Brain microvascular endothelial cell (primary cell): ENCODE data around the gene BEAN1.

ENCODE experiments used
- DNase-seq: peaks from one replicate; pipeline ENCODE4 v3.0.0-alpha.2; 2020
- H3K27ac ChIP-seq: fragments of 250-450 bp; sonication (Bioruptor Pico); 2 replicates; pipeline ENCODE4 v1.5.1; 2020; ENCODE audit warnings: mild to moderate bottlenecking, moderate library complexity
- H3K27me3 ChIP-seq: fragments of 250-450 bp; sonication (Bioruptor Pico); replicated peaks from 2 replicates; pipeline ENCODE4 v1.5.1; 2020; ENCODE audit warnings: mild to moderate bottlenecking
- H3K36me3 ChIP-seq: fragments of 250-450 bp; sonication (Bioruptor Pico); replicated peaks from 2 replicates; pipeline ENCODE4 v1.5.1; 2020; ENCODE audit warnings: mild to moderate bottlenecking
- H3K4me3 ChIP-seq: 2 replicates; pipeline ENCODE4 v1.5.1; 2011; ENCODE audit warnings: low read depth, mild to moderate bottlenecking, control low read depth, low read length, moderate library complexity
- in situ Hi-C: cut with HindIII; loops from 2 replicates; pipeline ENCODE4 v1.10.0; 2017; ENCODE audit warnings: low sequenced_read_pairs, low pct_ligation_motif_present
- TF ChIP-seq, protein P1 (sequence below): IDR thresholded peaks from 2 replicates; pipeline ENCODE4 v1.5.1; 2011; ENCODE audit warnings: low read depth, mild to moderate bottlenecking, moderate library complexity, low read length, control low read depth, inconsistent platforms; ENCODE audit errors: missing control alignments

The BEAN1 gene

DNA sequence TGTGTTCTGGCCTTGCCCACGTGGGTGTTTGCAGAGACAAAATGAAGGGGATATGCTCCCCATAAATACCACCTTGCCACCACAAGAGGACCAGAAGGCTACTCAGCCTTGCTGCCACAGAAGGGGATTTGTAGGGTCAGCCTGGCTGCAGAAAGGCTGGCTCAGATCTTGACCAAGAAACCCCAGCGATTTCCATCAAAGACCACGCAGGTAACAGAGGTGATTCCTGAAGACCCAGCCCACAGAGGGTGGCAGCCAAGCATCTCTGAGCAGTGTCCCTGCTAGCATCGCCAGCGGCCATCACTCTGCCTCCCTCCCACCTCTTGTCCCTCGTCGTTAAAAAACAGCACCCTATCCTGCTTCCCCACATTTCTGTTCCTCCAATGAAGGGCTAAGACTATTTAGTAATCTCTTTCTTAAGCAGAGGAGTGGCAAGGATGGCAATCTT is 54.9 kb downstream of the BEAN1 start:
- no peaks in the 10 kb centered on the region for H3K36me3 ChIP-seq
- TF ChIP-seq, protein P1, sequence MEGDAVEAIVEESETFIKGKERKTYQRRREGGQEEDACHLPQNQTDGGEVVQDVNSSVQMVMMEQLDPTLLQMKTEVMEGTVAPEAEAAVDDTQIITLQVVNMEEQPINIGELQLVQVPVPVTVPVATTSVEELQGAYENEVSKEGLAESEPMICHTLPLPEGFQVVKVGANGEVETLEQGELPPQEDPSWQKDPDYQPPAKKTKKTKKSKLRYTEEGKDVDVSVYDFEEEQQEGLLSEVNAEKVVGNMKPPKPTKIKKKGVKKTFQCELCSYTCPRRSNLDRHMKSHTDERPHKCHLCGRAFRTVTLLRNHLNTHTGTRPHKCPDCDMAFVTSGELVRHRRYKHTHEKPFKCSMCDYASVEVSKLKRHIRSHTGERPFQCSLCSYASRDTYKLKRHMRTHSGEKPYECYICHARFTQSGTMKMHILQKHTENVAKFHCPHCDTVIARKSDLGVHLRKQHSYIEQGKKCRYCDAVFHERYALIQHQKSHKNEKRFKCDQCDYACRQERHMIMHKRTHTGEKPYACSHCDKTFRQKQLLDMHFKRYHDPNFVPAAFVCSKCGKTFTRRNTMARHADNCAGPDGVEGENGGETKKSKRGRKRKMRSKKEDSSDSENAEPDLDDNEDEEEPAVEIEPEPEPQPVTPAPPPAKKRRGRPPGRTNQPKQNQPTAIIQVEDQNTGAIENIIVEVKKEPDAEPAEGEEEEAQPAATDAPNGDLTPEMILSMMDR = no peak
- no peak for DNase-seq
- no peak overlapping the region for H3K27ac ChIP-seq
- no peak overlapping the region for H3K4me3 ChIP-seq
- no peaks in the 10 kb centered on the region for H3K27me3 ChIP-seq
- in situ Hi-C loops = no loop called here

DNA sequence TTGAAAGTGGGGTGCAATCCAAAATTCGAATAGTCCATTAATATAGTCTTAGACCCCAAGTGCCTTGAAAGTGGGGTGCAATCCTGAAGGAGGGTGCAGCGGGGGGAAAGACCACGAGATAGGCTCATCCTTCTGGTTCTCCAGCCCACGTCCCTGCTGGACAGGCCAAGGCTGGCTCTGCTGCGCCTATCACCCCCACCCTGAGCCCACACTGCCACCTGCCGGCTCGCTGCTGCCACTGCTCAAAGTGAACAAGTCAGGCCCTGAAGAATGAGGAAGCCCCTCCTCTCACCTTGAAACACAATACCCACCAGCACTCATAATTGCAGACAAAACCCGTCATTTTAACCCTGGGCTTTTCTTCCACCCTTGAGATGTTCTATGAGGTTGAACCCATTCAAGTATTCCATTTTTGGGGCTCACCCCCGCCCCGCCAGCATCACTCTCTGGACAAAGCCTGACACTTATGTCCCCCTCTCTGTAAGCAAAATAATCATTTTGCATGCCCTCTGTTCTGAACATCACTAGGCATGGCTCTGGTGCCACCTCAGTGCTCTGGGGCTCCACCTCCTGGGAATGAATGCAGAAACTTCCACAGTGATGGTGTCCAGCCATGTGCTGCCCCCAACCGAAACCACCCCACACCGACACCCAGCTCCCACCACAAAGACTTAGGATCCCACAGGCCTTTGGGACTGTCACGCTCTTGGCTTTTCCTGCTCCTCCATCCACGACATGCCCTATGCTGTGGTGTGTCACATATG is 56.8 kb downstream of the BEAN1 start:
- TF ChIP-seq, protein P1 = peak; percentile 99
- H3K27me3 ChIP-seq = no peaks in the 10 kb centered on the region
- in situ Hi-C loops = no loop called here
- DNase-seq = peak; percentile 53
- no peaks in the 10 kb centered on the region for H3K36me3 ChIP-seq
- no peak overlapping the region for H3K4me3 ChIP-seq
- no peak overlapping the region for H3K27ac ChIP-seq

DNA sequence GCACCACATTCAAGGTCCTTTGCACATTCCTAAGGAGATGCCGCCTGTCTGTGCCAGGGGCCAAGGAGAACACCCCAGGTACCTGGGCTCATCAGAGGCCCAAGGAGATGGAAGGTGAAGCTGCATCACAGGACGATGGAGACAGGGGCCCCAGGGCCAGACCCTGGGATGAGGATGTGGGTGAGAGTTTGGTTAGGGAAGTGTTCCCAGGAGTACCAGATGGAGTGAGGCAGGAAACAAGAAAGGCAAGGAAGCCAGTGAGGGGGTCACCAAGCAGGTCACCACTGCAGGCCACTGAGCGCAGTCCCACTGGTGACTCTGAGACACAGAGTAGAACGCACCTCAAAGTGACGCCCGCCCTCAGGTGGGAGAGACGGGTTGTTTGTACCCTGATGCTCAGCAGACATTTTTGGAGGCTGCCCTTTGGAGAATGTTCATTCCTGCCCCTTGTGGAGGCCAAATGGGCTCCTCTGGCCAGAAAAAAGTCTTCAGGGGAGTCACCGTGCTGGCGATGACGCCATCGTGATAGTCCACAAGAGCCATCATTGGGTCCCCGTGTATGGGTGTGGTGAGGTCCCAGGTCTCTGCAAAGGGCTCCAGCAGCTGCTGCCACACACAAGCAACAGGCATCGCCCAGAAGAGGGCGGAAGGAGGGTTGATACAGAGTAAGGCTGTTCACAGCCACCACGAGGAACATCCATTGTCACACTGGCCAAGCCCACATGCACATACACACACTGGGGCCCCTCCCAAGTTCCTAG is 57.5 kb downstream of the BEAN1 start:
- DNase-seq = no peak
- Histone ChIP-seq H3K27ac (no peak overlapping the region), H3K27me3 (no peaks in the 10 kb centered on the region), H3K4me3 (no peak overlapping the region), H3K36me3 (no peaks in the 10 kb centered on the region)
- in situ Hi-C loops = no loop called here
- TF ChIP-seq, protein P1 = no peak

DNA sequence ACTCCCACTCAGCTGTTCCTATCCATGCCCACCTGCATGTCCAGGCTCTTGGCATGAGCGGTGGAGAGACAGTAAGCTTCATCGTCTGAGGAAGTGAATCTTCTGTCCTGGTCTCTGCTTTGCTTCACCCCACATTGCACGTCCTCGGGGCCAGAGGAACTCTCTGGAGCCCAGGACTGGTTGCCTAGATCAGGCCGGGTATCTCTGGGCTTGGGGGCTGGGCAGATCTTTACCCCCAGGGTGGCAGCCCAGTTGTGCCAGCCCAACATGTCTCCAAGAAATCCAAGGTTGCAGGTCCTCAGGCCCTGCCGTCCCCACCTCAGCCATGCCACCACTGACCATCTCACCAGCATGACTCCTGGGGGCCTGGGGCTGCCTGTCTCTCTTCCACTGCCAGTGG is 58.3 kb downstream of the BEAN1 start:
- in situ Hi-C loops = no loop called here
- DNase-seq = no peak
- Histone ChIP-seq H3K27ac (no peak overlapping the region), H3K36me3 (no peaks in the 10 kb centered on the region), H3K27me3 (no peaks in the 10 kb centered on the region), H3K4me3 (no peak overlapping the region)
- TF ChIP-seq, protein P1 = no peak

DNA sequence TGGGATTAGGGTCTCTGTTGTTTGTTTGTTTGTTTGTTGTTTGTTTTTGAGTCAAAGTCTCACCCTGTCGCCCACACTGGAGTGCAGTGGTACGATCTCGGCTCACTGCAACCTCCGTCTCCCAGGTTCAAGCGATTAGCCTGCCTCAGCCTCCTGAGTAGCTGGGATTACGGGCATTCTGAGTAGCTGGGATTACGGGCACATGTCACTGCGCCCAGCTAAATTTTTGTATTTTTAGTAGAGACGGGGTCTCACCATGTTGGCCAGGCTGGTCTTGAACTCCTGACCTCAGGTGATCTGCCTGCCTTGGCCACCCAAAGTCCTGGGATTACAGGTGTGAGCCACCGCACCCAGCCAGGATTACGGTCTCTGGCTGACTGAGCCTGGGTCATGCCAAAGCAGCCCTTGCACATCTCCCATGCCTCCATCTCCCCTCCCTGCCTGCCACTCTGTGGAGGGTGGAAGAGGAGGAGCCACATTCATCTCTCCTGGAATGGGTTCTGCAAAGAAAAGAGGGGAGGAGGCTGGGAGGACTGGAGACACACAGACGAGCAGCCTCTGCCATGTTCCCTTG is 59.2 kb downstream of the BEAN1 start:
- in situ Hi-C loops = no loop called here
- TF ChIP-seq, protein P1 = no peak
- no peak for DNase-seq
- Histone ChIP-seq H3K36me3 (no peaks in the 10 kb centered on the region), H3K4me3 (no peak overlapping the region), H3K27me3 (no peaks in the 10 kb centered on the region), H3K27ac (no peak overlapping the region)
